GM18526 (cell line): ENCODE data around the gene PTPN5.

Source experiments
- POLR2A ChIP-seq: IDR thresholded peaks from 3 replicates; pipeline ENCODE4 v1.6.1; 2011; ENCODE audit not compliant: insufficient read length; ENCODE audit errors: extremely low read depth

PTPN5 gene

GRCh38 chr11:18756889-18757288 lies 34.7 kb downstream of the PTPN5 start:
- TF ChIP-seq POLR2A, result no peak

GRCh38 chr11:18754308-18754707 lies 37.3 kb downstream of the PTPN5 start:
- no peak for TF ChIP-seq POLR2A

- no peak for TF ChIP-seq POLR2A
Observed at GRCh38 chr11:18752502-18752901, 39.1 kb downstream of the PTPN5 start.

GRCh38 chr11:18750944-18751343 lies 40.7 kb downstream of the PTPN5 start:
- no peak for TF ChIP-seq POLR2A

GRCh38 chr11:18749681-18750319 lies 41.8 kb downstream of the PTPN5 start:
- TF ChIP-seq POLR2A, result no peak

- TF ChIP-seq POLR2A, result no peak
Observed at GRCh38 chr11:18748766-18749365, 42.7 kb downstream of the PTPN5 start.

GRCh38 chr11:18745251-18745650 lies 46.3 kb downstream of the PTPN5 start:
- no peak for TF ChIP-seq POLR2A

- TF ChIP-seq POLR2A, result no peak
Observed at GRCh38 chr11:18743900-18744514, 47.6 kb downstream of the PTPN5 start.

GRCh38 chr11:18743365-18743764 lies 48.2 kb downstream of the PTPN5 start:
- no peak for TF ChIP-seq POLR2A

GRCh38 chr11:18741783-18742182 lies 49.8 kb downstream of the PTPN5 start:
- no peak for TF ChIP-seq POLR2A

- TF ChIP-seq POLR2A, result no peak
Observed at GRCh38 chr11:18739685-18740084, 51.9 kb downstream of the PTPN5 start.

GRCh38 chr11:18737642-18738041 lies 54.0 kb downstream of the PTPN5 start:
- TF ChIP-seq POLR2A, result no peak

GRCh38 chr11:18736590-18737148 lies 54.9 kb downstream of the PTPN5 start:
- TF ChIP-seq POLR2A, result no peak

GRCh38 chr11:18733202-18733601 lies 58.4 kb downstream of the PTPN5 start:
- no peak for TF ChIP-seq POLR2A

GRCh38 chr11:18731949-18732821 lies 59.4 kb downstream of the PTPN5 start:
- TF ChIP-seq POLR2A, result no peak

GRCh38 chr11:18731441-18731840 lies 60.2 kb downstream of the PTPN5 start:
- TF ChIP-seq POLR2A, result no peak

- no peak for TF ChIP-seq POLR2A
Observed at GRCh38 chr11:18730020-18730419, 61.6 kb downstream of the PTPN5 start.
